Measurements from ENCODE around the gene SVIL.

DNA sequence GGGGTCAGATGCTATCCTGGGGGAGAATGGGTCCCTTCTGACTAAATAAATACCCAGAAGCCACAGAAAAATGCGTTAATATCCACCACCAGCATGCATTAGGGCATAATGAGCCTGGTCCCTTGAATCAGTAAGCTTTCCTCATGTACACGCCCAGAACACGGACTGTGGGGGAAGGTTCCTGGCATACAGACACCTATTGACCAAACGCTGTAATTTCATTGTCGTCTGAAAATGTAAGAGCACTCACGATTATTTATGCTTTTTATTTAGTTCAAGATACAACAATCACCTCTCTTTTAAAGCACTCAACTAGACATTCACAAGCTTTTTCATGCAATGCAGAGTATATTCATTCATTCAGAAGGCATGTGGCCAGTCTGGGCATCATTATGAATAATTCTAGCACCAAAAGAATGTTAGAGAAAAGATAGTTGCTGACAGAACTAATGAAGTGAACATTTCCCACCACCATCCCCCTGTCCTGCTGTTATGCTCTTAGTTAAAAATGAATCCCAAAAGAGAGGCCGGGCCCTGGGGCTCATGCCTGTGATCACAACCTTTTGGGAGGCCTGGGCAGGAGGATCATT lies 101.0 kb downstream of the SVIL start:
- TF ChIP-seq, protein P1, sequence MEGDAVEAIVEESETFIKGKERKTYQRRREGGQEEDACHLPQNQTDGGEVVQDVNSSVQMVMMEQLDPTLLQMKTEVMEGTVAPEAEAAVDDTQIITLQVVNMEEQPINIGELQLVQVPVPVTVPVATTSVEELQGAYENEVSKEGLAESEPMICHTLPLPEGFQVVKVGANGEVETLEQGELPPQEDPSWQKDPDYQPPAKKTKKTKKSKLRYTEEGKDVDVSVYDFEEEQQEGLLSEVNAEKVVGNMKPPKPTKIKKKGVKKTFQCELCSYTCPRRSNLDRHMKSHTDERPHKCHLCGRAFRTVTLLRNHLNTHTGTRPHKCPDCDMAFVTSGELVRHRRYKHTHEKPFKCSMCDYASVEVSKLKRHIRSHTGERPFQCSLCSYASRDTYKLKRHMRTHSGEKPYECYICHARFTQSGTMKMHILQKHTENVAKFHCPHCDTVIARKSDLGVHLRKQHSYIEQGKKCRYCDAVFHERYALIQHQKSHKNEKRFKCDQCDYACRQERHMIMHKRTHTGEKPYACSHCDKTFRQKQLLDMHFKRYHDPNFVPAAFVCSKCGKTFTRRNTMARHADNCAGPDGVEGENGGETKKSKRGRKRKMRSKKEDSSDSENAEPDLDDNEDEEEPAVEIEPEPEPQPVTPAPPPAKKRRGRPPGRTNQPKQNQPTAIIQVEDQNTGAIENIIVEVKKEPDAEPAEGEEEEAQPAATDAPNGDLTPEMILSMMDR (IDR thresholded peaks at IDR 0.05) = no peak
- no peak for TF ChIP-seq EZH2 (IDR thresholded peaks at IDR 0.05; ENCODE audit: borderline replicate concordance, insufficient read depth, low read depth, low read length, poor library complexity, severe bottlenecking)
